Gastrocnemius medialis (tissue), 4 donors: ENCODE data around the gene KRTAP4-8. TPM values are rescaled to one million over a fixed set of nuclear protein-coding genes. Genes with fewer than 3 reads are reported as not detected.
"Not testable (repeated sequence)": the region's sequence is repeated elsewhere in the genome, so short reads cannot be mapped to it uniquely, and the experiment has no call there.

Source experiments
- ATAC-seq, 2 donors: fragments of 150-250 bp; one replicate each; pipeline ENCODE4 v1.9.1; 2016
- DNase-seq, 2 donors: peaks; one replicate each; pipeline ENCODE4 v3.0.0-alpha.2; 2019
- H3K27ac ChIP-seq, 4 donors: fragments of 200-600 bp; sonication (generic); 1 replicate in 1 of 4; 2 replicates in 3 of 4; pipeline ENCODE4 v1.5.1; 2016 to 2018; ENCODE audit warnings: mild to moderate bottlenecking in 2 of 4, moderate library complexity in 1 of 4
- H3K27me3 ChIP-seq, 3 donors: fragments of 200-600 bp; sonication (generic) in 2 of 3; 1 replicate in 1 of 3; 2 replicates in 2 of 3; pipeline versions ENCODE4 v1.5.1 to v1.6.0; 2016 to 2019; ENCODE audit warnings: mild to moderate bottlenecking in 1 of 3, moderate library complexity in 1 of 3
- H3K36me3 ChIP-seq, 2 donors: fragments of 200-600 bp; sonication (generic) in 1 of 2; one replicate each; pipeline ENCODE4 v1.5.1; 2017 to 2018
- H3K4me1 ChIP-seq, 2 donors: fragments of 200-600 bp; sonication (generic) in 1 of 2; one replicate each; pipeline ENCODE4 v1.5.1; 2016 to 2017; ENCODE audit warnings: mild to moderate bottlenecking in 2 of 2
- H3K4me3 ChIP-seq, 4 donors: fragments of 200-600 bp; sonication (generic) in 3 of 4; 1 replicate in 1 of 4; 2 replicates in 3 of 4; pipeline ENCODE4 v1.5.1; 2016 to 2019; ENCODE audit warnings: mild to moderate bottlenecking in 2 of 4
- H3K9me3 ChIP-seq, 3 donors: fragments of 200-600 bp; sonication (generic) in 2 of 3; 1 replicate in 1 of 3; 2 replicates in 2 of 3; pipeline ENCODE4 v1.5.1; 2016 to 2019
- CTCF ChIP-seq, 5 experiments: fragments of 450-650 bp in 3 of 5; fragments of 200-600 bp in 2 of 5; sonication (generic) in 2 of 5; IDR thresholded peaks in 4 of 5; conservative IDR thresholded peaks in 1 of 5; 1 replicate in 4 of 5; 2 replicates in 1 of 5; pipeline ENCODE4 v1.5.1; 2016 to 2019; ENCODE audit warnings: antibody characterized with exemption in 5 of 5, mild to moderate bottlenecking in 3 of 5, moderate library complexity in 3 of 5
- POLR2A ChIP-seq, 2 donors: fragments of 450-650 bp; IDR thresholded peaks; one replicate each; pipeline ENCODE4 v1.6.1; 2017; ENCODE audit warnings: antibody characterized with exemption in 2 of 2, mild to moderate bottlenecking in 2 of 2, moderate library complexity in 2 of 2
- in situ Hi-C, 4 donors: fragments of 200-750 bp; cut with MboI; loops; one replicate each; pipeline versions ENCODE4 v1.15.0 to v1.8.0; 2017; ENCODE audit warnings: low sequenced_read_pairs in 4 of 4
- intact Hi-C: fragments of 100-400 bp; cut with DNase I; formaldehyde crosslinking; loops from one replicate; pipeline ENCODE4 v1.15.1; 2023; ENCODE audit warnings: low total_unique reads
- total RNA-seq, 4 donors: library from RNA; depleted of rRNA; stranded (reverse); fragments of >200 nt; gene quantifications; one replicate each; pipeline versions ENCODE4 v1.1.0 to v1.2.3, GENCODE V29; 2016

Gene KRTAP4-8
- total RNA-seq, 4 donors from 2014 or later = not detected

- in situ Hi-C loops = loop anchor here in 1 of 4 donors (25.0 kb wide), 1 partner anchor 105 kb away; the partner anchor contains the start of gene KRT39
- Histone ChIP-seq H3K27ac (no peak overlapping the region), H3K27me3 (peaks cover 0 to 4% (median 0%) of the 10 kb centered on the region in 3 donors), H3K4me3 (no peak overlapping the region), H3K4me1 (no peaks in the 10 kb centered on the region), H3K9me3 (no peaks in the 10 kb centered on the region), H3K36me3 (no peaks in the 10 kb centered on the region)
- intact Hi-C loops = no loop called here
- TF ChIP-seq POLR2A (IDR thresholded peaks at IDR 0.05) = no peak
- no peak for TF ChIP-seq CTCF (IDR thresholded peaks at IDR 0.05 in 4 of 5, conservative IDR thresholded peaks at IDR 0.05 in 1 of 5)
- DNase-seq (no peak), ATAC-seq (no peak)
These were observed 30.7 kb downstream of the KRTAP4-8 start for GRCh38 chr17:41067281-41067680.

DNA sequence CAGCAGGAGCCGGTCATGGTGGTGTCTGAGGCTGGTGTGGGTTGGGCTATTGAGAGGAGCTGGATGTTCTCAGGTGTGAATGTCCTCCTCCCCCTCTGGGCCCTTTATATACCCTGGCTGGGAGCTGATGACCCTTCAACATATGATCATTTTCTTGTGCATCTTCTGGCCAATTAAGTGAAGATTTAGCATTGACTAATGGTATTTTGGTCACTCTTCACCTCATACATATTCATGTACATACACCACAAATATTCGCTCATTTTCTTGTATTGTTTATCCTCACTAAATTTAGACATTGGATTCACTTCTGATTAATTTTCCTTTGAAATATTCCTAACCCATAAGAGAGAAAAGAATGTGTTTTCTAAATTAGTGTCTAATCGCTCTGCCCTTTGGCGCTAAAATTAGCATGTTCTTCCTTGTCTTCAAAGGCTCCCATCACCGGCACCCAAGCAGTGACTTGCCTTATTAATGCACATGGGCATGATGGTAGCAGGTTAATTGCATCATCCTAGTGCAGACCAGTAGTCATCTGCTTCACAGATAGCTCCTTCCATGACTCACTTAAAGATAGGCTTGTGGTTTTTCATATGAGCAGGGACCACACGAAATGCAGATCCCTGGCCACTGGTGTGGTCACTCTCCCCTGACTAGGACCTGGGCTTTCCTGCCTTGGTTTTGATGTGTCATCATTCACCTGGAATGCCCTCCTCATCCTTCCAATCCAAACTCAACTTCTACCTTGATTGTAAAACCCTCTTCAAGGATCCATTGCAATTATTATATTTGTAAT, 31.9 kb downstream of the KRTAP4-8 start, which contains the start of gene KRTAP2-4:
TSS of gene KRTAP2-4 (minus strand) at position 51 of the 796 bp plus-strand sequence. CDS start at position 17, 34 bp downstream.
- Histone ChIP-seq H3K27me3 (peaks cover 0 to 4% (median 0%) of the 10 kb centered on the region in 3 donors), H3K4me1 (no peaks in the 10 kb centered on the region), H3K9me3 (no peaks in the 10 kb centered on the region), H3K27ac (no peak within 1 kb of the TSS), H3K4me3 (no peak within 1 kb of the TSS), H3K36me3 (no peaks in the 10 kb centered on the region)
- ATAC-seq = no peak
- in situ Hi-C loops = loop anchor here in 1 of 4 donors (25.0 kb wide), 1 partner anchor 104 kb away; the partner anchor contains the start of gene KRT39
- no peak for DNase-seq
- intact Hi-C loops = no loop called here
- no peak for TF ChIP-seq POLR2A (IDR thresholded peaks at IDR 0.05)
- no peak for TF ChIP-seq CTCF (IDR thresholded peaks at IDR 0.05 in 4 of 5, conservative IDR thresholded peaks at IDR 0.05 in 1 of 5)

- in situ Hi-C loops = loop anchor here in 1 of 4 donors (25.0 kb wide), 1 partner anchor 103 kb away; the partner anchor contains the start of gene KRT39
- ATAC-seq, DNase-seq, H3K9me3 ChIP-seq, H3K27ac ChIP-seq, H3K27me3 ChIP-seq, H3K36me3 ChIP-seq, intact Hi-C loops, H3K4me3 ChIP-seq, H3K4me1 ChIP-seq: not testable (repeated sequence)
These were observed 32.8 kb downstream of the KRTAP4-8 start for GRCh38 chr17:41065016-41065689.

- in situ Hi-C loops (loop anchor here in 1 of 4 donors (25.0 kb wide), 1 partner anchor 102 kb away; the partner anchor contains the start of gene KRT39), intact Hi-C loops (no loop called here)
- H3K4me3 ChIP-seq = no peak overlapping the region
- H3K27me3 ChIP-seq = peaks cover 0 to 6% (median 0%) of the 10 kb centered on the region in 3 donors
- ATAC-seq (no peak), DNase-seq (no peak)
- H3K9me3 ChIP-seq = no peaks in the 10 kb centered on the region
- H3K27ac ChIP-seq = no peak overlapping the region
- no peaks in the 10 kb centered on the region for H3K4me1 ChIP-seq
- TF ChIP-seq POLR2A (IDR thresholded peaks at IDR 0.05) = no peak
- TF ChIP-seq CTCF (IDR thresholded peaks at IDR 0.05 in 4 of 5, conservative IDR thresholded peaks at IDR 0.05 in 1 of 5) = no peak
- no peaks in the 10 kb centered on the region for H3K36me3 ChIP-seq
These were observed 33.6 kb downstream of the KRTAP4-8 start for GRCh38 chr17:41064301-41064700.

DNA sequence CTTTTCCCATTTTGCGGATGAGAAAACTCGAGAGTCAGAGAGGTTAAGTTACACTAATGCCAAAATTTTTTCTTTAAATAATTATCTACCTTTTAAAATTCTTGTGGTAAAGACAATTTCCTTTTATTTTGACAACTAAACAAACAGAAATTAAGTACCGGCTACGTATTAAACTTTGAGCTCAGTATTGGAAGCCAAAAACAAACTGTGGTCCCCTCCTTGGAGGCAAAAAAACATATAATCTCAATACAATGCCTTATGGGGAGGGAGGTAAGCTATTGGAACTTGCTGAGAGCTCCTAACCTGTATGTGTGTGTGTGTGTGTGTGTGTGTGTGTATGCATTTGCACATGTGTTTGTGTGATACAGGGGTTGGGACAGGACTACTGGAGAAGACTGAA, 34.5 kb downstream of the KRTAP4-8 start:
- Histone ChIP-seq H3K36me3 (no peaks in the 10 kb centered on the region), H3K27me3 (peaks cover 0 to 14% (median 0%) of the 10 kb centered on the region in 3 donors), H3K4me3 (no peak overlapping the region), H3K4me1 (no peaks in the 10 kb centered on the region), H3K9me3 (no peaks in the 10 kb centered on the region), H3K27ac (no peak overlapping the region)
- no peak for TF ChIP-seq POLR2A (IDR thresholded peaks at IDR 0.05)
- no peak for TF ChIP-seq CTCF (IDR thresholded peaks at IDR 0.05 in 4 of 5, conservative IDR thresholded peaks at IDR 0.05 in 1 of 5)
- in situ Hi-C loops = loop anchor here in 1 of 4 donors (25.0 kb wide), 1 partner anchor 101 kb away; the partner anchor contains the start of gene KRT39
- ATAC-seq (no peak), DNase-seq (no peak)
- intact Hi-C loops = no loop called here
